Left renal cortex interstitium (tissue), 4 donors: ENCODE measurements around the gene EMILIN3. TPM values are rescaled to one million over a fixed set of nuclear protein-coding genes. Genes with fewer than 3 reads are reported as not detected.

Experiments
- DNase-seq, 4 donors: peaks; one replicate each; pipeline ENCODE4 v3.0.0-alpha.2; 2013; ENCODE audit warnings: low read depth in 4 of 4, low spot score in 2 of 4, missing footprints in 1 of 4
- polyA plus RNA-seq, 4 donors: library from polyadenylated mRNA; unstranded; fragments of 120-200 nt; gene quantifications; one replicate each; pipeline ENCODE4 v1.2.1, GENCODE V29; 2013; ENCODE audit not compliant: insufficient read length in 4 of 4

The EMILIN3 gene, protein sequence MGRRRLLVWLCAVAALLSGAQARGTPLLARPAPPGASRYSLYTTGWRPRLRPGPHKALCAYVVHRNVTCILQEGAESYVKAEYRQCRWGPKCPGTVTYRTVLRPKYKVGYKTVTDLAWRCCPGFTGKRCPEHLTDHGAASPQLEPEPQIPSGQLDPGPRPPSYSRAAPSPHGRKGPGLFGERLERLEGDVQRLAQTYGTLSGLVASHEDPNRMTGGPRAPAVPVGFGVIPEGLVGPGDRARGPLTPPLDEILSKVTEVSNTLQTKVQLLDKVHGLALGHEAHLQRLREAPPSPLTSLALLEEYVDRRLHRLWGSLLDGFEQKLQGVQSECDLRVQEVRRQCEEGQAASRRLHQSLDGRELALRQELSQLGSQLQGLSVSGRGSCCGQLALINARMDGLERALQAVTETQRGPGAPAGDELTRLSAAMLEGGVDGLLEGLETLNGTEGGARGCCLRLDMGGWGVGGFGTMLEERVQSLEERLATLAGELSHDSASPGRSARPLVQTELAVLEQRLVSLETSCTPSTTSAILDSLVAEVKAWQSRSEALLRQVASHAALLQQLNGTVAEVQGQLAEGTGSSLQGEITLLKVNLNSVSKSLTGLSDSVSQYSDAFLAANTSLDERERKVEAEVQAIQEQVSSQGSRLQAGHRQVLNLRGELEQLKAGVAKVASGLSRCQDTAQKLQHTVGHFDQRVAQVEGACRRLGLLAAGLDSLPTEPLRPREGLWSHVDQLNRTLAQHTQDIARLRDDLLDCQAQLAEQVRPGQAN
- 10 to 100 TPM in 2 of 4 donors, 1 to 10 TPM in 2; 7.3 to 12.6 (median 9.7) TPM for polyA plus RNA-seq

DNA sequence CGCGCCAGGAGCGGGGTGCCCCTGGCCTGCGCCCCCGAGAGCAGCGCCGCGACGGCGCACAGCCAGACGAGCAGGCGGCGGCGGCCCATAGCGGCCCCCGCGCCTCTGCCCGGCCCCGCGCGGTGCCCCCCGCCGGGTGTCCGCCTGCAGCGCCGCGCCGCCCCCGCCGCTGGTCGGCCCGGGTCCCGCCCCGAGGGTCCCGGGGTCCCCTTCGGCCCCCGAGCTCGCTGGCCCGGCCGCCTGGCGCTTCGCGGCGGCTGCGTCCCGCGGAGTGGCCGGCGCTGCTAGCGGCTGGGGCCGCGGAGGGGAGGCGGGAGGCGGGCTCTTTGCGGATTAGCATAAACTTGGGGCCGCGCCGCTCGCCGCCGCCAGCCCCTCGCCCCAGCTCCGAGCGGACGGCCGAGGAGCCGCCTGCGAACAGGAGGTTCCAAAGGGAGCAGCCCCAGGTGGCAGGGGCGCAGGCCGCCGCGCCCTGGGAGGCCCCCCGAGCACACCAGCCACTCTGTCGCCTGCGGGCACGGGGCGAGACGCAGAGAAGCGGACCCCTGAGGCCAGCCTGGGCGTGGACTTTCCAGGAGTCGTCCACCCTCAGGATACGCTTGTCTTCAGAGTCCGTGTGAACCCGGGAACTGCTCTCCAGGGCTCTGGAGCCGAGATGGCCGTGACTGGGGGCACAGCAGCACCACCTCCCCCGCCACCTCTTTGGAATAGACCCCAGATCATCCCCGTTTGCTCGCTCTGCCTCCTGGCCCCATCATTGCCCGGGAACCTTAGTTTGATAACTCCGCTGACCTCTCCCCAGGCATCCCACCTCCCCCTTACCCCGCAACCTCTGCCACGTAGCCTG, at the start of gene EMILIN3:
Gene EMILIN3 (minus strand): TSS at position 273 of the 847 bp plus-strand sequence. CDS start 184 bp downstream, at position 89.
- no peak for DNase-seq

DNA sequence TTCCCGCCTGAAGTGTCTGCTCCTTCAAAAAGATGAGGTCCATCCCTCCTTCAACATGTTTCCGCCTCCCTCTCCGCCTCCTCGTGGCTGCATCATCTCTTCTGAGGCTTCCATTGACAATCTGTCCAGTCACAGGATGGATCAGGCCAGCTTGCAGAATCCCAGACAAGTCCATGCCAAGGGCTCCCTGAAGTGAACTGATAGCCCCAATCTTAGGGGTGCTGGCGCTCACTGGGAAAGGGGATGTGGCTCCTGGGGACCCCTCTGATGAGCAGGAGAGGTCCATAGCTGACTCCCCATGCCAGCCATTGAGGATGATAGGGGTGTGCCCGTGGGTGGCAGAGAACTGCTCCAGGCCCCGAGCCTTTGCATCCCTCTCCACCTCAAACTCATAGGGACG, 48.6 kb upstream of the EMILIN3 start:
- no peak for DNase-seq

DNA sequence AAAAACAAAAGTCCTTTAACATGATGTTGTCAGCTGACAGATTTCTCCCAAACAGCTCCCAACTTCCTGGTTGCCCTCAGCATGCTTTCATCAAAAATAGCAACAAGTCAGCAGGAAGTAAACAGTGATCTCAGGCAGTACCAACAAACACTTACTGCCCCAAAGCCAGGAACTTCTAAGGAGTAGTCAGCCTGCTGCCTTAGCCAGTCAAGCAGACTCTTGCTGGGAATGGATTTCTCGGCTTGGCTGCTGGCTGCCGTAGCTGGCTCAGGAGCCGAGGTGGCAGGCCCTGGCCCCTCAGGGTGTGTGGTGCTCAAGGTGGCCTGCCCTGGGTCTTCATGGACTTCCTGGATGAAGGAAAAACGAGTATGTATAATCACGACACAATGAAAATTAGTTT, 46.6 kb upstream of the EMILIN3 start:
- no peak for DNase-seq

DNA sequence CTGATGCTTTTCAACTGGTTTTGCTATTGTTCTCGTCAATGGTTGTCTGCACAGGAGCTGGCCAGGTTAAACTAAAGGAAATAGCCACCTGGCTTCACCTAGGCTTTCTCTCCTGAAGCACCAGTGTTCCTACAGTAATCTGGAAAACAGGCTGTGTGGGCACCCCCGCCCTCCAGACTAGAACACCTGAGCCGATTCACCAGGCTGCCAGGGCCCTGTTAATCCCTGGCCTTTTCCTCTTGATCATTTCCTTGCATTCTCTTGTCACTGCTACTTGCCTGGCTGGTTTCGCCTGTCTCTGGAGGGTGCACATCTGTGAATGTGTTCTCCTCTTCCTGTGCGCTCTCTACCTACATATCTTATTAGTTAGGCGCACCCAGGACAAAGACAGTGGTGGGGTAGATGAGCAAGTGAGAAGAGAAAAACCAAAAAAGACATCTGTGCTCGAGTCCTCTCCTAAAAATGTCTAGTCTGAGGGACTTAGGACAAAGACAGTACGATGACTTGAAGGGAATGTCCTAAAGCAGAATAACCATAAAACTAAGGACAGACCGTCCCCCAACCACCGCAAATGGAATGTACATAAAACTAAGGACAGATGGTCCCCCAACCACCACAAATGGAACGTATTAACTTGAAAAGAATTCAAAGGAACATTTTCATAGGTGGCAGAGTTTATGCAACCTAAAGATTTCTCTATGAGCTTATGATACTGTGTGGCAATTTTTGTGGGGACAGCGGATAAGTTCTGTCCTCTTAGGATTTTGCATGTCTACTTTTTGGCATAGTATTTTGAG, 45.9 kb upstream of the EMILIN3 start:
- DNase-seq = no peak

DNA sequence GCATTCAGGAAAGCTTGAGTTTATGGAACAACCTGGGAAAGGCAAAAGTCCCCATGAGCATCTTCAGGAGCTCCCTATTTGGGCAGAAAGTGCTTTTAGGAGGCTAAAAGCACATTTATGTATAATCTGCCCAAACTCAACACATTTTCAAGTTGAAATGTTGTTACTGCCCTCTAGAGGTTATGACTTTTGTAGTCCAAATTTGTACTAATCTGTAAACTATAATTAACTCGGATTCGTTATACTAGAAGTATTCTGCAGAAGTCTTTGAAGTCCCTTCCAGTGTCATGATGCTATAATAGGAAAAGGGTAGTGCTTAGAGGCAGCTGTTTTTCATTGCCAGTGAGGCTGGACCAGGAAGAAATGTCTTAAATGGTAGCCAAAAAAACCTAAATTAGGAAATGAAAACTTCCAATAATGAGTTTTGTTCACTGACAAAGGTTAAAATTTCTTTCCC, 44.8 kb upstream of the EMILIN3 start:
- DNase-seq = no peak

DNA sequence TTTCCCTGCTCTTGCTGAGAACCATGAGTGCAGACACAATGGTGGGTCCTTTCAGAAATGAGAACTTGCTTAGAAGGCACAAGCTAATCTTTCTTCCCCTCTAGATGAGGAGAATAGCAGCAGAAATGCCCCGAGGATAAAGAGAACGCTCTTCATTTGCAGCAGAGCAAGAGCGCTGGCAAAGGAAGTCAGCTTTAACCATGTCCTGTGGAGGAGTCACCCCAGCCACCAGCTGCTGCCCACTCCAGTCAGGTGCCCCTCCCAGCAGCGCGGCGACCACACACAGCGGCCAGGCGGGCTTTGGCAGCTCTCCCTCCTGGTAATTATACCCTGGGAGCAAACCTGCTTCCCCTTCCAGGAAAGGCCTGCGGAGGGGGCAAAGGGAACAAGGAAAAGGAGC, 42.4 kb upstream of the EMILIN3 start:
- peak in 1 of 4 donors; percentile 48 for DNase-seq

DNA sequence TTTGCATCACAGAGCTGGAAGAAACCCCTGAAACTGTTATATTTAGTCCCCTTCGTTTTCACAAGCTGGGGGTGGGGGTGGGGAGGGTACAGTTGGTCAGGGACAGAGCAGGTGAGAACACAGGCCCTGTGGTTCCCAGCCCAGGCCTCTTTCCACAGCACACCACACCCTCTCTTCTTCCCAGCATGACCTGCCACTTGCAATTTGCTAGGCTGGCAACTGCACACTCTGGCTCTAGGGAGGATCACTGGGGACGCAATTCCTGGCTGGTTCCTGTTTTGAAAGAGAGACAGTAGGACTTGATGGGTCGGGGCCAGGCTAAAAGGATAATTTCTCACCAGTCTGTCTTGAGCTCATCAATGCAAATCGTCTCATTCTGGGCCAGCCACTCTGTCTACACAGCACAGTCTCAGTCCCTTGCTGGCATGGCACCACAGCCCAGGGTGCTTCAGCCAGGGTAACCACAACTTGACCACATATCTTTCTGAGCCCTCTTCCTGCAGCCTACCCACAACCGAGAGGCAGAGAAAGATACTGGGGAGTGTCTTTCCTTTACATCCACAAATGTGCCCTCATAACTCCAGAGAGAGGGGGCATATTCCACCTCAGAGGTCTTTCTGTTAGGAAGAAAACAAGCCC, 41.7 kb upstream of the EMILIN3 start:
- DNase-seq = no peak

DNA sequence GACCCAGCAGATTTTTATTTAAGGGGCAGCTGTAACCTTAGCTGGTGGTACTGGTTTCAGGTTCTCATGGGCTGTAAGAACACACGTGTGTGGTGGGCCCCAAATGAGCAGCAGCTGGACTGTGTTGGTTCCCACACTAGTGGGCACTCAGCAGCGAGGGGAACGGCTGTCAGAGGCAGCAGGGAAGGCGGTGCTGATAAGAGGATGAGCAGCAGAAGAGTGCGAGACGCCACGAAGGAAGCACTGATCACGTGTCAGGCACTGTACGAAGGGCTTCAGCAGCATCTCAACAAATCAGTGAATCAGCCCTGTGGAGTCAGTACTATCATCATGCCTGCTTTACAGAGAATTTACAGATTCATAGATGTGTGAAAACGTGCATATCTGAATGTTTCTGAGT, 41.0 kb upstream of the EMILIN3 start:
- DNase-seq = no peak

DNA sequence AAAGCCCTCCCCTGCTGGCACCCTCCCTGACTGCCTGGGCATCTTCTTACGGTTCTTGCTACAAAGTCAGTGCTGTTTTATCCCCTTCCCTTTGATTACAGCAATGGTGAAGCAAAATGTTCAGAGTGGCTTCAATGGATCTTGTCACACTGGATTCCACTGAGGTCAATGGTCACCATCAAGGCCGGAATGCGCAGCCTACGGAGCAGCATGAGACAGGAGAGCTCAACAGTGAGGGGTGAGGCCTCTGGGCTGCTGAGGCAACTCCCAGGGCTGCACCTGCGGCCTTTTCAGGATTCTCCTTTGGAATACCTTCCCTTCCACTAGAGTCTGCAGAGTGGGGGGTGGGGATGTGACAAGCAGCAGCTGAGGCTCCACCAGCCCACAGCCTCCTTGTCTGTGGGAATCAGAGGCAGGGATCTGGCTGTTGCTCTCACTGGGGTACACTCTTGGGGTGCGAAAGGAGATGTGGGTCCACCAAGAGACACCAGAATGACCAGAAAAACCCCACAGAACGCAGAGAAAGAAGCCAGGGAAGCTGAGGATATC, 40.4 kb upstream of the EMILIN3 start:
- DNase-seq = no peak

DNA sequence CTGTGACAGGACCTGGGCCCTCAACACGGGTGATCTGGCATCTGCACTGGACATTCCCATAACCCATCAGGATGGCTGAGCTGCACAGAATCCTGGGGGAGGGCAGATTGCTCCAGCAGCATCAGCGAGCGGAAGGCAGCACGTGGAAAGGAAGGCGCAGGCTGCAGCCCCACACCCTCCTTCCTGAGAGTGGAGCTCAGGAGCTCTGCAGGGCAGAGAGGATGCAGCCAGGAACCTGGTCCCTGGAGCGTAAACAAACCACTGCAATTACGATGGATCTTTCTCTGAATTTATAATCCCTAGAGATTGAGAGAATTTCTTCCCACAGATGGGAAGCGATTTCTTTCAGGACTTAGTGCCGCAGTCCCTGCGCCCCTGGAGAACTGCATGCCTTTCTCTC, 39.7 kb upstream of the EMILIN3 start:
- no peak for DNase-seq

DNA sequence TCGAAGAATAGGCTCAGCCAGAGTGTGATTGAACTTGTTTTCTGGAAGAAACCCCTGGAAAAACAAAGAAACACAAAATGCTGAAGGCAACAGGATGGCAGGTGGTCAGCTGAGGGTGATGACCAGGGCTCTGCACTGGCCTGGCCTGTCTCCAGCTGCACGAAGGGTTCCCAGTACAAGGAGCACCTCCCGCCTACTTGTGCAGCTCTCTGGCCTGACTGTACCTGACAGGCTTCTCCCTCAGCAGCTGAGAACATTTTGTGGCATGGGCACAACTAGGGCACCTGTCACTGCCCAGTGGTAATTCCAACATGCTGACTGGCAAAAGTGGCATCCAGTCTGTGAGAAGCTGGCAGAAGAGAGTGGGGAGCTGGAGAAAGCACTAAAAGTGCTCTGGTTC, 38.8 kb upstream of the EMILIN3 start:
- no peak for DNase-seq

DNA sequence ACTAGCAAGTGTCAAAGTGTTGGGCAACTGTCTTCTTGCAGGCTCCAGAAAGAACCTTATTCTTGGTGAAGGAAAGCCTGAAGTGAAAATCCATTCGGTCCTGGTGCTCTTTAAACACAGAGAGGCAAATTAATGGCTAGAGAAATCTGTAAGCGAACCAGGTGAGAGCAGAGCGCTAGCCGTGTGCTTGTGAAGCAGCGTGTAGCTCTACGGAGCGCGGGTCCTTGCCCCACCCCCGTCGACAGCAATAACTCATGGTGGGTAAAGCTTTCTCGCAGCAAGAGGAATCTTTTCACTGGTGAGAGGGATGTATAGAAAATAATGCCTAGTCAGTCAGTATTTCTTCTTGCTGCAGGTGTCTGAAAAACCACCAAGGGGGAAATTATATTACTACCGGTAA, 37.0 kb upstream of the EMILIN3 start:
- DNase-seq = no peak

DNA sequence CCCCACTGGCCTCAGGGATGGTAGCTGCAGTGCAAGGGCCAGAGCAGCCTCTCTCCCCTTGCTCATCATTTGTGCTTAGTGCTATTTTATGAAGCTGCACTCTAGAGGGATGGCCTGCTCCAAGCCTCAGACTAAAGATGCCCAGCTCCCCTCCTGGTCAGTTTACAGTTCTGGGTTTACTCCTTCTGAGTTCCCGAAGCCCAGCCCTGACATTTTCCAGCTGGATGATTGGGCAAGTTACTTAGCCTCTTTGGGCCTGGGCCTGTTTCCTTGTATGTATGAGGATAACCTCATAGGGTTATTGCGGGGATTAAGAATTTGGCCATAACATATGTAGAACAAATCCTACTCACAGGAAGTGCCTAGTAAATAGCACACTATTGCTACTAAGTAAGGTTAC, 31.8 kb upstream of the EMILIN3 start:
- DNase-seq = no peak

DNA sequence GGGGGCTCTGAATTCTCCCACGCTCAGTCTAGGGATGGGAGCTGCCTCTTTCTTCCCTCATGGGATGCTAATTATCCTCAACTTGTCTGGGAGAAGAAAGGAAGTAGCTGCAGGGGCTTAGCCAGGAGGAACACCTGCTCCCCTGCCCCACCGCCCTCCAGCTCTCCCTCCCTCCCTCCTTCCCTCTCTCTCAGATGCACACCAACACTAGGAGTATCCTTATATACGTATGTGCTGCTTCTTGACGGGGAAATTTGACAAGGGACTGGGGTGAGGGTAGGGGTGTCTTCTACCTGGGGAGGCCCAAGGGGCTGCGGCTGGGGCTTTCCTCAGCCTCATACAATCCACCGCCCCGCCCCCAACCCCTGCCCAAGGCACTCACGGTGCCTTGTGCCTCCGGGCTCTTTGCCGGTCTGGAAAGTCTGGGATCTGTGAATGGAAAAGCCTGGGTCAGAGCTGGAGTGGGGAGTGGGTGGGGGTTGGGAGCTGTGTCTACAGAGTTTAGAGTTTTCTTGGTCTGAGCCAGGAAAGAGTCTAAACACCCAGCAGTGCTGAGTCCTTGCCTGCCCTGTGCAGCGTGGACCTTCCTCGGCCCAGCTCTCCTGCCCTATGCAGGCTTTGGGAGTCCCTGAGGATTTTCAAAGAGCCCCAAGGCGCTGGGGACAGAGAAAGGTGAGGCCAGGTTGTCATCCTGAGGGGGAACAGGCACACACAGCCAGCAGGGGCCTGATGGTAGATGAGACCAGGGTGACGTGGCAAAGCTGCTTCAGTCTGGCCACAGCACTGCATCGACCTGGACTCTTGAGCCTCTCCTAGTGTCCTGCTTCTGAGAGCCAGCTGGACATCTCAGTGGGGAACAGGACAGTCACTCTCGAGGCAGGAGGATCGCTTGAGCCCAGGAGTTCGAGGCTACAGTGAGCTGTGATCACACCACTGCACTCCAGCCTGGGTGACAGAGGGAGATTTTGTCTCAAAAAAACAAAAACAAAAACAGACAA, 29.3 kb upstream of the EMILIN3 start:
- no peak for DNase-seq

DNA sequence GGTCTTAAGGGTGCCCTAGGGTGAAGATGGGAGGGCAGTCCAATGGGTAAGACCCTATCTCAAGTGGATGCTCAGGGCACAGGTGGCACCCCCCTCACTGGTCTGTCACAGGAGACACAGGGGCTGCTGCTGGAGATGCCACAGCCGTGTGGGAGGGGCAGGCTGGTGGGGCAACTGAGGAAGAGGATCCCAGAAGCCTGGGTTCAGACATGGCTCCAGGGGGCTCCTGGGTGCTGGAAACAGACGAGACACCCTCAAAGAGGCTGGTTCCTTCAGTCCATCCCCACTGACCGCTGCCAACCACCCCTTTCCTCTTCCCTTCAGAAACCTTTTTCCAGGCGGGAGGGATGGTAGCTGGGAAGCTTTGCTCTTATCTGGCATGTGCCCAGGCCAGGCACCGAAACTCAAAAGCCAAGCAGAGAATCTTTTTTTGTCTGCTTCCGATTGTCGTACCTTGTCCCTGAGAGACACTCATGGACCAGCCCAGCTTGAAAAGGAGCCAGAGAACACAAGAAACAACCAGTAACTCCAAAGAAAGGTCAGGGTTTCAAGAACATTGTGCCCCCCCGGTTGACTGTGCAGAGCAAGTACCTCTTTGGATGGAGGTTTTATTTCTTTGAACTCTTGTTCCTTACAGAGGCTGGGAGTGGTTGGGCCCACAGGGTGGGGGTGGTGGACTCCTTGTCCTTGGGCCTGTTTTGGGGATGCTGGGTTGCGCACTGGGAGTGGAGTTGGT, 28.5 kb upstream of the EMILIN3 start:
- DNase-seq = no peak

DNA sequence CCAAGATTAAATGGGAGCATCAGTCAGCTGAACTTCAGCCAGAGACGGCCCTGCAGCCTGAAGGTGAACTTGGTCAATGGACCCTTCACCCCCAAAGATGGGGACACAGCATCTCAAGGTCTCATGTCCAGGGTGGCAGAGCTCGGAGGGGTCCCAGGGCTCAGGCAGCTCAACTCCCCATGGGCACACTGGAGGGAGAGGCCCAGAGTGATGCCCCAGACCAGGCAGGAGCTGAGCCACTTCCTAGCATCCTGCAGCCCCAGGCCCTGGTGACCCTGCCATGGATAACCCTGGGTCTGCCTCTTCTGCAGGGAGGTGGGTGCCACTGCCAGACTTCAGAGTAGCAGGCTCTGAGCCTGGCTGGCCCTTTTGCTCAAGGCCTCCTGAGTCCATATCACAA, 27.5 kb upstream of the EMILIN3 start:
- DNase-seq = no peak

DNA sequence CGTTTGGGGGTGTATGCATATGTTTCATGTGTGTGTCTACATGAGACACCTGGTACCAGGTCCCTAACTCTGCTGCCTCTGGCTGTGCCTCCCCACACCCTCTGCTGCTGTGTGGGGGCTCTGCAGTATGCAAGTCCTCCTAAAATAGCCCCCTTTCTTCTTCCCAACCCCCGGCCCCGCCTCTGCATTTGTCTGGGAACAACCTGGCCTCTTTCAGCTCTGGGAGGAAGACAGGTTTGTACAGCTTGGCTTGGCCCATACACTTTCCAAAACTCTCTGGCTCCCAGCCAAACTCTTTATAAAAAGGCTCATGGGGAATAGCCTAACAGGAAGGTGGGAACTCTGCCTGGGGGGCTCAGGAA, 27.1 kb upstream of the EMILIN3 start:
- no peak for DNase-seq
